ENCODE results near the gene LRP1. TPM values are rescaled to one million over a fixed set of nuclear protein-coding genes. Genes with fewer than 3 reads are reported as not detected.

LRP1 gene
- total RNA-seq, 4 donors from 2014 or later = 185 to 292 (median 216) TPM

DNA sequence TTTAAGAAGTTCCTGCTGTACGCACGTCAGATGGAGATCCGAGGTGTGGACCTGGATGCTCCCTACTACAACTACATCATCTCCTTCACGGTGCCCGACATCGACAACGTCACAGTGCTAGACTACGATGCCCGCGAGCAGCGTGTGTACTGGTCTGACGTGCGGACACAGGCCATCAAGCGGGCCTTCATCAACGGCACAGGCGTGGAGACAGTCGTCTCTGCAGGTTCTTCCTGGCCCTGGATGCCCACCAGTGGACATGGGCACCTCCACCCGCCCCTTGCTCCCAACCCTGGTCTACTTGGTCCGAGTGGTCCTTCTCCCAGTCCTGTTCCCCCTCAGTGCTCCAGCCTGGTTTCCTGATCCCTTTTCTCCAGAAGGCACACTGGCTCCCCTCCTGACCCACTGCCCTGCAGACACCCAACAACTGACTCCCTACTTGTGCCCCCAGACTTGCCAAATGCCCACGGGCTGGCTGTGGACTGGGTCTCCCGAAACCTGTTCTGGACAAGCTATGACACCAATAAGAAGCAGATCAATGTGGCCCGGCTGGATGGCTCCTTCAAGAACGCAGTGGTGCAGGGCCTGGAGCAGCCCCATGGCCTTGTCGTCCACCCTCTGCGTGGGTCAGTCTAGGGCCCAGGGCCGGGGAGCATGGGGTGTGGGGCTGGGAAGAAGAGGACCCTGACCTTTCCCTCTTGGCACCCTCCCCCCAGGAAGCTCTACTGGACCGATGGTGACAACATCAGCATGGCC lies 51.2 kb downstream of the LRP1 start:
- peaks cover 0 to 90% of the 10 kb centered on the region in 2 donors for H3K36me3 ChIP-seq
- ATAC-seq = no peak

DNA sequence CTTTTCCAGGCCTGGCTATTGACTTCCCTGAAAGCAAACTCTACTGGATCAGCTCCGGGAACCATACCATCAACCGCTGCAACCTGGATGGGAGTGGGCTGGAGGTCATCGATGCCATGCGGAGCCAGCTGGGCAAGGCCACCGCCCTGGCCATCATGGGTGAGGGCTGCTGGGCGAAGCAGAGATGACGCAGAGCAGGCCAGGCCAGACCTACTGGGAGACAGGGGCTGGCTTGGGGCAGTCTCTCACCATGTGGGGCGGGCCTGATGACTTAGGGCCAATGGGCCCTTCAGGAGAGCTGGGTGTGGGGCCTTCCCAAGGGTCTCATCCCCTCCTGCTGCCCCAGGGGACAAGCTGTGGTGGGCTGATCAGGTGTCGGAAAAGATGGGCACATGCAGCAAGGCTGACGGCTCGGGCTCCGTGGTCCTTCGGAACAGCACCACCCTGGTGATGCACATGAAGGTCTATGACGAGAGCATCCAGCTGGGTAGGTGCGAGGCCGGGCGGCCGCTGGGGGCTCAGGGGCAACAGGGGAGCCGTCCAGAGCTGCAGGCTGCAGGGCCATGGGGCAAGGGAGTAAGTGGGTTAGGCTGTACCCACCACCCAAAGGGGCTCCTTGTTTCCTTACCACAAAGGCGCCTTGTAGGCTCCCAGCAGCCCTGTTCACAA lies 52.2 kb downstream of the LRP1 start:
- Histone ChIP-seq H3K27ac (no peak overlapping the region), H3K27me3 (no peaks in the 10 kb centered on the region), H3K36me3 (peaks cover 0 to 90% of the 10 kb centered on the region in 2 donors), H3K4me1 (peaks cover 0 to 6% (median 0%) of the 10 kb centered on the region in 3 donors), H3K9me3 (no peaks in the 10 kb centered on the region), H3K4me3 (no peak overlapping the region)
- 89% methylated on average over 7 of the region's 20 CpGs; no CpG with 5 or more reads in 1 of the 2 donors for WGBS, 2 donors (ENCODE audit: low coverage in 1 of 2)
- ATAC-seq = no peak
- TF ChIP-seq, protein P1, sequence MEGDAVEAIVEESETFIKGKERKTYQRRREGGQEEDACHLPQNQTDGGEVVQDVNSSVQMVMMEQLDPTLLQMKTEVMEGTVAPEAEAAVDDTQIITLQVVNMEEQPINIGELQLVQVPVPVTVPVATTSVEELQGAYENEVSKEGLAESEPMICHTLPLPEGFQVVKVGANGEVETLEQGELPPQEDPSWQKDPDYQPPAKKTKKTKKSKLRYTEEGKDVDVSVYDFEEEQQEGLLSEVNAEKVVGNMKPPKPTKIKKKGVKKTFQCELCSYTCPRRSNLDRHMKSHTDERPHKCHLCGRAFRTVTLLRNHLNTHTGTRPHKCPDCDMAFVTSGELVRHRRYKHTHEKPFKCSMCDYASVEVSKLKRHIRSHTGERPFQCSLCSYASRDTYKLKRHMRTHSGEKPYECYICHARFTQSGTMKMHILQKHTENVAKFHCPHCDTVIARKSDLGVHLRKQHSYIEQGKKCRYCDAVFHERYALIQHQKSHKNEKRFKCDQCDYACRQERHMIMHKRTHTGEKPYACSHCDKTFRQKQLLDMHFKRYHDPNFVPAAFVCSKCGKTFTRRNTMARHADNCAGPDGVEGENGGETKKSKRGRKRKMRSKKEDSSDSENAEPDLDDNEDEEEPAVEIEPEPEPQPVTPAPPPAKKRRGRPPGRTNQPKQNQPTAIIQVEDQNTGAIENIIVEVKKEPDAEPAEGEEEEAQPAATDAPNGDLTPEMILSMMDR (IDR thresholded peaks at IDR 0.05) = no peak
- no peak for TF ChIP-seq EP300 (IDR thresholded peaks at IDR 0.05)
- no peak for TF ChIP-seq POLR2AphosphoS5 (IDR thresholded peaks at IDR 0.05)
- no peak for TF ChIP-seq POLR2A (IDR thresholded peaks at IDR 0.05)

More for the DNA sequence above, 51.2 kb downstream of the LRP1 start:
- no peaks in the 10 kb centered on the region for H3K27me3 ChIP-seq
- TF ChIP-seq EP300 (IDR thresholded peaks at IDR 0.05) = no peak
- TF ChIP-seq POLR2A (IDR thresholded peaks at IDR 0.05) = no peak
- TF ChIP-seq, protein P1 (IDR thresholded peaks at IDR 0.05) = no peak
- no peak for TF ChIP-seq POLR2AphosphoS5 (IDR thresholded peaks at IDR 0.05)
- H3K4me3 ChIP-seq = no peak overlapping the region
- no peak overlapping the region for H3K27ac ChIP-seq
- H3K9me3 ChIP-seq = no peaks in the 10 kb centered on the region
- H3K4me1 ChIP-seq = peaks cover 0 to 14% (median 0%) of the 10 kb centered on the region in 3 donors
- 82 to 89% methylated on average over 6 to 10 of the region's 27 CpGs for WGBS, 2 donors (ENCODE audit: low coverage in 1 of 2)

DNA sequence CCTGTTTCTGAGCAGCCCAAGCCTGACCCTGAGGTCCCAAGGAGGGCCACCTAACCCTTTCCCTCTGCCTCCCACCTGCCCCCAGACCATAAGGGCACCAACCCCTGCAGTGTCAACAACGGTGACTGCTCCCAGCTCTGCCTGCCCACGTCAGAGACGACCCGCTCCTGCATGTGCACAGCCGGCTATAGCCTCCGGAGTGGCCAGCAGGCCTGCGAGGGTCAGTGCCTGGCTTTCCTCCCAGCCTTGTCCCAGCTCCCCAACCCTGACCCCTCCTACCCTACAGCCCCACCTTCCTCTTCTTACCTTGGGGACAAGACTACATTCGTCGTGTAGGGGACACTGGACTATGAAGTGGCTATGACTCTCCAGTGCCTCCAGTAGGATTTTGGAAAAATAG lies 52.8 kb downstream of the LRP1 start:
- H3K36me3 ChIP-seq = peaks cover 0 to 90% of the 10 kb centered on the region in 2 donors
- H3K9me3 ChIP-seq = no peaks in the 10 kb centered on the region
- TF ChIP-seq POLR2A (IDR thresholded peaks at IDR 0.05) = no peak
- no peak for TF ChIP-seq POLR2AphosphoS5 (IDR thresholded peaks at IDR 0.05)
- TF ChIP-seq, protein P1 (IDR thresholded peaks at IDR 0.05) = no peak
- no peak for TF ChIP-seq EP300 (IDR thresholded peaks at IDR 0.05)
- H3K4me1 ChIP-seq = no peaks in the 10 kb centered on the region
- no peak for ATAC-seq
- no peak overlapping the region for H3K4me3 ChIP-seq
- H3K27me3 ChIP-seq = no peaks in the 10 kb centered on the region
- no peak overlapping the region for H3K27ac ChIP-seq
- 47% methylated on average over 3 of the region's 9 CpGs; no CpG with 5 or more reads in 1 of the 2 donors for WGBS, 2 donors (ENCODE audit: low coverage in 1 of 2)

DNA sequence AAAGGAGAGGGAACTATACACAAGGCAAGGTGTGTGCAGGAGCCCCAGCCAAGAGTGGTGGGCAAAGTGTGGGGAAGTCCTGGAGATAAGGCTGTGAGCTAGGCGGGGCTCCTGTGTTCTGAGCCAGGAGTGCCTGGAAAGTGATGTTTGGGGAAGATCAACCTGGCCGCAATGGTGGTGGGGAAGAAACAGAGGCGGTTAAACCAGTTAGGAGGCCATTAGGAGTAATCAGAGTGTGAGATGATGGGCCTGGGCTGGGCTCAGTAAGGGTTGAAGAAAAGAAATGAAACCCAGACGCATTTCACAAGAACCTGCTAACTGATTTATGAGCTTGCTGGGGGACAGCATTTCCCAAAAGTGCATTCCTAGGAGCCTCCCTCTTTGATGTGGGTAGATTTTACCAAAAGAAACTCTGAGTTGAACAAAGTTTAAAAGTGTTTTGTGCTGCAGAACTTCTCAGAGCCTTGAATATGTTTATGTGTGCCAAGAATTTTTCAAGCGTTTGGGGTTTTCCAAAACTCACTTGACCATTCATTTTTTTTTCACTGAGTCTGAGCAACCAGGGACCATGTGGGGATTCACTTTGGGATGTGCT lies 53.4 kb downstream of the LRP1 start:
- H3K4me1 ChIP-seq = no peaks in the 10 kb centered on the region

DNA sequence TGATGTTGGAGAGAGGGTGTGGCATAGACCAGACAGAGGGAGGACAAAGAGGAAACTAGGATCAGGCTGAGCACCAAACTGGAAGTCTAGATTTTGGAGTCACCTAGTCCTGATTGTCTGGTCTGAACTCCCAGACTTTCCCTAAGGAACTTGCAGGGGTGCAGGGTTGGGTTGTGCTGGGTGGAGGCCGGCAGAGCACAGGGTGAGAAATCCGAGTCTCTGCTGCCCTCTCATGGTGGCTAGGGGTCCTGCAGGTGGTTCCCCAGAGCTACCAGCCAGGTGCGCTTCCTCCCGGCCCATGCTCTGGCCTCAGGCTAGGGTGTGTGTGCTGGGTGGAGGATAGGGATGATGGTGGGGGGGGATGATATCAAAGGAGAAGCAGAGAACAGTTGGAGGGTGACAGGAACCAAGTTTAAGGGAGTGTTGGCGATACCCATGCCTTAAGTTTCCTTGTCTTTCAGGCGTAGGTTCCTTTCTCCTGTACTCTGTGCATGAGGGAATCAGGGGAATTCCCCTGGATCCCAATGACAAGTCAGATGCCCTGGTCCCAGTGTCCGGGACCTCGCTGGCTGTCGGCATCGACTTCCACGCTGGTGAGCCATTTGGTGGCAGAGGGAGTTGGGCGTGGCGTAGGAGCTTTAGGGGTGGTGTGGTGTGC lies 54.8 kb downstream of the LRP1 start:
- ATAC-seq = peak; percentile 77
- 80% methylated on average over 2 to 4 of the region's 13 CpGs for WGBS, 2 donors (ENCODE audit: low coverage in 1 of 2)
- Histone ChIP-seq H3K27me3 (no peaks in the 10 kb centered on the region), H3K4me1 (no peaks in the 10 kb centered on the region), H3K9me3 (no peaks in the 10 kb centered on the region), H3K27ac (no peak overlapping the region), H3K4me3 (no peak overlapping the region), H3K36me3 (peaks cover 0 to 90% of the 10 kb centered on the region in 2 donors)
- TF ChIP-seq POLR2AphosphoS5 (IDR thresholded peaks at IDR 0.05) = no peak
- TF ChIP-seq, protein P1 (IDR thresholded peaks at IDR 0.05) = peak in 3 of 4 experiments; percentile 86 to 92 (median 92)

More for the DNA sequence above, 53.4 kb downstream of the LRP1 start:
- Histone ChIP-seq H3K4me3 (no peak overlapping the region), H3K27ac (no peak overlapping the region), H3K36me3 (peaks cover 0 to 90% of the 10 kb centered on the region in 2 donors), H3K27me3 (no peaks in the 10 kb centered on the region), H3K9me3 (no peaks in the 10 kb centered on the region)
- TF ChIP-seq EP300 (IDR thresholded peaks at IDR 0.05) = no peak
- no peak for TF ChIP-seq POLR2AphosphoS5 (IDR thresholded peaks at IDR 0.05)
- TF ChIP-seq POLR2A (IDR thresholded peaks at IDR 0.05) = no peak
- no peak for ATAC-seq
- 43 to 64% methylated on average over 2 to 5 of the region's 5 CpGs for WGBS, 2 donors (ENCODE audit: low coverage in 1 of 2)

Data from gastroesophageal sphincter (tissue), 4 donors.